ENCODE measurements around the gene CNTNAP2. TPM values are rescaled to one million over a fixed set of nuclear protein-coding genes. Genes with fewer than 3 reads are reported as not detected.
A peak's percentile ranks its signal among the peaks of the same experiment; 100 is the strongest.

The CNTNAP2 gene
- total RNA-seq, 1 experiment from 2014 or later, result 64.5 TPM

DNA sequence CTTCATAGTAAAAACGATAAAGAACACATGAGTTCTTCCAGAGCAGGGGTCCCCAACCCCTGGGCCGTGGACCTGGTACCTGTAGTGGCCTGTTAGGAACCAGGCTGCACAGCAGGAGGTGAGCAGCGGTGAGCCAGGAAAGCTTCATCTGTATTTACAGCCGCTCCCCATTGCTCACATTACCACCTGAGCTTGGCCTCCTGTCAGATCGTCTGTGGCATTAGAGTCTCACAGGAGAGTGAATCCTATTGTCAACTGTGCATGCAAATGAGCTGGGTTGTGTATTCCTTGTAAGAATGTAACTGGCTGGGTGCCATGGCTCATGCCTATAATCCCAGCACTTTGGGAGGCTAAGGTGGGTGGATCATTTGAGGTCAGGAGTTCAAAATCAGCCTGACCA lies 229.5 kb downstream of the CNTNAP2 start:
- Histone ChIP-seq H2BK12ac (ENCODE audit: insufficient read length, low read depth, low read length) (no peak overlapping the region), H3K56ac (ENCODE audit: insufficient read length, low read depth, low read length) (no peak overlapping the region), H3K9me3 (ENCODE audit: control insufficient read depth, low read depth, low read length) (no peaks in the 10 kb centered on the region), H3K79me1 (ENCODE audit: insufficient read depth, low read depth, low read length, poor library complexity, severe bottlenecking) (no peaks in the 10 kb centered on the region), H2AK5ac (ENCODE audit: insufficient read length, low read length) (no peak overlapping the region), H3T11ph (ENCODE audit: low read length) (no peak overlapping the region), H3K18ac (ENCODE audit: insufficient read length, low read depth, low read length) (no peak overlapping the region), H3K9ac (ENCODE audit: extremely low read depth, insufficient read length, low read length) (no peak overlapping the region), H3K14ac (ENCODE audit: insufficient read depth, low read length) (no peak overlapping the region), H3K4me1 (ENCODE audit: insufficient read depth, low read length) (no peaks in the 10 kb centered on the region), H2BK15ac (ENCODE audit: low read depth, low read length) (no peak overlapping the region), H3K23me2 (ENCODE audit: insufficient read length, low read depth, low read length, poor library complexity, severe bottlenecking) (no peaks in the 10 kb centered on the region), H4K8ac (replicated peaks; ENCODE audit: insufficient read length, low read depth, low read length) (no peak overlapping the region), H4K5ac (ENCODE audit: insufficient read length, low read depth, low read length) (no peak overlapping the region), H4K91ac (ENCODE audit: insufficient read length, low read depth, low read length) (no peak overlapping the region), H3K4ac (ENCODE audit: low read depth, low read length) (no peak overlapping the region), H2BK20ac (ENCODE audit: low read depth, low read length, poor library complexity, severe bottlenecking) (no peak overlapping the region), H3K27ac (ENCODE audit: insufficient read length, low read depth, low read length) (no peak overlapping the region), H3K27me3 (ENCODE audit: insufficient read depth, low read length) (no peaks in the 10 kb centered on the region), H2BK5ac (ENCODE audit: insufficient read length, low read length) (no peak overlapping the region), H3K23ac (ENCODE audit: insufficient read length, low read depth, low read length) (no peak overlapping the region), H4K20me1 (ENCODE audit: control insufficient read depth, insufficient read depth, insufficient read length) (no peaks in the 10 kb centered on the region), H3K4me2 (ENCODE audit: insufficient read depth, insufficient read length, low read length) (no peak overlapping the region), H2BK120ac (ENCODE audit: low read depth, low read length, poor library complexity, severe bottlenecking) (no peak overlapping the region), H3K79me2 (ENCODE audit: insufficient read depth, low read length) (no peaks in the 10 kb centered on the region), H2AFZ (ENCODE audit: low read length) (no peak overlapping the region)
- peaks cover 0 to 4% (median 0%) of the 10 kb centered on the region in 3 experiments; a peak in 1 of 7 replicates for H3K36me3 Mint-ChIP-seq (ENCODE audit: insufficient read depth in 1 of 3, low read depth in 3 of 3)
- TF ChIP-seq, protein P1, sequence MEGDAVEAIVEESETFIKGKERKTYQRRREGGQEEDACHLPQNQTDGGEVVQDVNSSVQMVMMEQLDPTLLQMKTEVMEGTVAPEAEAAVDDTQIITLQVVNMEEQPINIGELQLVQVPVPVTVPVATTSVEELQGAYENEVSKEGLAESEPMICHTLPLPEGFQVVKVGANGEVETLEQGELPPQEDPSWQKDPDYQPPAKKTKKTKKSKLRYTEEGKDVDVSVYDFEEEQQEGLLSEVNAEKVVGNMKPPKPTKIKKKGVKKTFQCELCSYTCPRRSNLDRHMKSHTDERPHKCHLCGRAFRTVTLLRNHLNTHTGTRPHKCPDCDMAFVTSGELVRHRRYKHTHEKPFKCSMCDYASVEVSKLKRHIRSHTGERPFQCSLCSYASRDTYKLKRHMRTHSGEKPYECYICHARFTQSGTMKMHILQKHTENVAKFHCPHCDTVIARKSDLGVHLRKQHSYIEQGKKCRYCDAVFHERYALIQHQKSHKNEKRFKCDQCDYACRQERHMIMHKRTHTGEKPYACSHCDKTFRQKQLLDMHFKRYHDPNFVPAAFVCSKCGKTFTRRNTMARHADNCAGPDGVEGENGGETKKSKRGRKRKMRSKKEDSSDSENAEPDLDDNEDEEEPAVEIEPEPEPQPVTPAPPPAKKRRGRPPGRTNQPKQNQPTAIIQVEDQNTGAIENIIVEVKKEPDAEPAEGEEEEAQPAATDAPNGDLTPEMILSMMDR (conservative IDR thresholded peaks at IDR 0.05), result no peak
- peak; percentile 26 for DNase-seq
- no CpG with 5 or more reads among the region's 5 CpGs for WGBS (ENCODE audit: extremely low coverage, insufficient read length, low lambda C conversion rate)
- peaks cover 0 to 3% of the 10 kb centered on the region in 2 experiments; a peak in 2 of 5 replicates for H3K9me3 Mint-ChIP-seq
- H3K4me3 Mint-ChIP-seq, result no peak overlapping the region
- peaks cover 0 to 6% of the 10 kb centered on the region in 2 experiments; a peak in 1 of 4 replicates for H3K4me1 Mint-ChIP-seq
- no peaks in the 10 kb centered on the region for H3K27me3 Mint-ChIP-seq (ENCODE audit: low read depth)
- H3K27ac Mint-ChIP-seq, result peak overlapping the region in 1 of 3 experiments; percentile 67; a peak in 2 of 7 replicates
